Cardiac fibroblast (primary cell): ENCODE results near the gene MAU2.
A peak's percentile ranks its signal among the peaks of the same experiment; 100 is the strongest.

Experiments
- DNase-seq, 2 donors: peaks; one replicate each; pipeline versions ENCODE4 v3.0.0 to v3.0.0-alpha.2; 2010; ENCODE audit warnings: low read depth in 2 of 2
- H3K4me3 ChIP-seq, 2 donors: replicated peaks in 1 of 2; 1 replicate in 1 of 2; 2 replicates in 1 of 2; pipeline ENCODE4 v1.5.1; 2011; ENCODE audit warnings: low read depth in 2 of 2, low read length in 2 of 2, mild to moderate bottlenecking in 2 of 2, moderate library complexity in 1 of 2
- TF ChIP-seq, protein P1 (sequence below): IDR thresholded peaks from one replicate; pipeline ENCODE4 v1.5.1; 2011; ENCODE audit warnings: low read depth, mild to moderate bottlenecking, low read length, inconsistent platforms

The MAU2 gene, protein sequence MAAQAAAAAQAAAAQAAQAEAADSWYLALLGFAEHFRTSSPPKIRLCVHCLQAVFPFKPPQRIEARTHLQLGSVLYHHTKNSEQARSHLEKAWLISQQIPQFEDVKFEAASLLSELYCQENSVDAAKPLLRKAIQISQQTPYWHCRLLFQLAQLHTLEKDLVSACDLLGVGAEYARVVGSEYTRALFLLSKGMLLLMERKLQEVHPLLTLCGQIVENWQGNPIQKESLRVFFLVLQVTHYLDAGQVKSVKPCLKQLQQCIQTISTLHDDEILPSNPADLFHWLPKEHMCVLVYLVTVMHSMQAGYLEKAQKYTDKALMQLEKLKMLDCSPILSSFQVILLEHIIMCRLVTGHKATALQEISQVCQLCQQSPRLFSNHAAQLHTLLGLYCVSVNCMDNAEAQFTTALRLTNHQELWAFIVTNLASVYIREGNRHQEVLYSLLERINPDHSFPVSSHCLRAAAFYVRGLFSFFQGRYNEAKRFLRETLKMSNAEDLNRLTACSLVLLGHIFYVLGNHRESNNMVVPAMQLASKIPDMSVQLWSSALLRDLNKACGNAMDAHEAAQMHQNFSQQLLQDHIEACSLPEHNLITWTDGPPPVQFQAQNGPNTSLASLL

DNA sequence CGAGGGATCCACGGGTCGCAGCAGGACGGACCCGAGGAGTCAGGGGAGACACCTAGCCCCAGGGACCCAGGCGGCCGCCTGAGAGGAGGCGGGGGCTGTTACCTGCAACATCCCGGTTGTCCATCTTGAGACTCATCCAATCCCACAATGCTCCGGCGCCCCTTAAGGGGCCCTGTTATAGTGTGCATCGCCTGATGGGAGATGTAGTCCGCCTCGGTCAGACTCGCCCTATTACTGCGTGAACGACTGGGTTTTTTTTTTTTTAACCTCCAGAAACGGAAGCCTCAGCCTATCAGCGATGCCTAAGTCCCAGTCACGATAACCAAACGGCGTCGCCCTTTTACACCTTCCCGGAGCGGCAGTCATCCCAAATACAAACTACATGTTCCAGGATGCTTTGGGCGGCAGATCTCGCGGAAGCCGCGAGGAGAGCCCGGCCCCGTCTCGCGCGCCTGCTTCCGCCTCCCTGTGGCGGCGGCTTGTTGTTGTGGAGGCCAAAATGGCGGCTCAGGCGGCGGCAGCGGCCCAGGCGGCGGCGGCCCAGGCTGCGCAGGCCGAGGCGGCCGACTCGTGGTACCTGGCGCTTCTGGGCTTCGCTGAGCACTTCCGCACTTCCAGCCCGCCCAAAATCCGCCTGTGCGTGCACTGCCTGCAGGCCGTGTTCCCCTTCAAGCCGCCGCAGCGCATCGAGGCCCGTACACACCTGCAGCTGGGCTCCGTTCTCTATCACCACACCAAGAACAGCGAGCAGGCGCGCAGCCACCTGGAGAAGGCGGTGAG, at the start of gene MAU2, which contains the start of gene SUGP1:
TSS of gene MAU2 (plus strand) at position 469 of the 780 bp plus-strand sequence. CDS start at position 500, 31 bp downstream.
TSS of gene SUGP1 (minus strand) at position 149 of the 780 bp plus-strand sequence. CDS start at position 136, 13 bp downstream.
- peak; percentile 94 for DNase-seq
- peak within 1 kb of the TSS; percentile 81 to 100 for H3K4me3 ChIP-seq
- TF ChIP-seq, protein P1, sequence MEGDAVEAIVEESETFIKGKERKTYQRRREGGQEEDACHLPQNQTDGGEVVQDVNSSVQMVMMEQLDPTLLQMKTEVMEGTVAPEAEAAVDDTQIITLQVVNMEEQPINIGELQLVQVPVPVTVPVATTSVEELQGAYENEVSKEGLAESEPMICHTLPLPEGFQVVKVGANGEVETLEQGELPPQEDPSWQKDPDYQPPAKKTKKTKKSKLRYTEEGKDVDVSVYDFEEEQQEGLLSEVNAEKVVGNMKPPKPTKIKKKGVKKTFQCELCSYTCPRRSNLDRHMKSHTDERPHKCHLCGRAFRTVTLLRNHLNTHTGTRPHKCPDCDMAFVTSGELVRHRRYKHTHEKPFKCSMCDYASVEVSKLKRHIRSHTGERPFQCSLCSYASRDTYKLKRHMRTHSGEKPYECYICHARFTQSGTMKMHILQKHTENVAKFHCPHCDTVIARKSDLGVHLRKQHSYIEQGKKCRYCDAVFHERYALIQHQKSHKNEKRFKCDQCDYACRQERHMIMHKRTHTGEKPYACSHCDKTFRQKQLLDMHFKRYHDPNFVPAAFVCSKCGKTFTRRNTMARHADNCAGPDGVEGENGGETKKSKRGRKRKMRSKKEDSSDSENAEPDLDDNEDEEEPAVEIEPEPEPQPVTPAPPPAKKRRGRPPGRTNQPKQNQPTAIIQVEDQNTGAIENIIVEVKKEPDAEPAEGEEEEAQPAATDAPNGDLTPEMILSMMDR, result peak; percentile 34

DNA sequence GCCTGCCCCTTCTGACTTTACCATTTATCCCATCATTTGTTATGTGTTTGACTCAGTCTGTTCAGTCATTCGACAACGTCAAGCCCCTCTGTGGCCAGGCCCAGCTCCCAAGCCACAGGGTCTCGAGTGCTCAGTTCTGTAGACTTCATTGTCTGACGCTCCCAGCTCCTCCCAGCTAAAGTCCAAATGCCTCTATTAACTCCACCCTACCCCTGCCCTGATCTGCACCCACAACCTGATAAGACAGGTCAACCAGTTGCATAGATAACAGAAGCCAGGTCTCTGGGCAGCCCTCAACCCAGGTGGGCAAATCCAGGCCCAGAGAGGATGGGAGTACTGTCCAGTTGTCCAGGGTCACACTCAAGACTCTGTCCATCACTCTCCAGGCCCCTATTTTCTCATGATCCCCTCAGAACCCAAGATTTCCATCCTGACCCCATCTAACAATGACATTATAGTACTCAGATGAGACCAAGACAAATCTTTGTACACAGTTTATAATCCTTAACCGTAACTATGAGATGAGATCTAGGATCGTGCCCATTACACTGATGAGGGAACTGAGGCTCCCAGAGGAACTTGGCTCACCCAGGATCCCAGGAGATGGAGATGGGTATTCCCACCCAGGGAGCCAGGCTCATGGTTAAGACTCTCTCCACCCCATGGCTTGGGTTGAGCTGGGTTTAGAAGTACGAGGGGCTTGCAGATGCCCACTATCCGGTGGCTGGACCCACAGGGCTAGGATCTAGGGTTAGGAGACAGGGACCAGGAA, 48.6 kb upstream of the MAU2 start:
- TF ChIP-seq, protein P1, result no peak
- no peak overlapping the region for H3K4me3 ChIP-seq
- DNase-seq, result no peak

DNA sequence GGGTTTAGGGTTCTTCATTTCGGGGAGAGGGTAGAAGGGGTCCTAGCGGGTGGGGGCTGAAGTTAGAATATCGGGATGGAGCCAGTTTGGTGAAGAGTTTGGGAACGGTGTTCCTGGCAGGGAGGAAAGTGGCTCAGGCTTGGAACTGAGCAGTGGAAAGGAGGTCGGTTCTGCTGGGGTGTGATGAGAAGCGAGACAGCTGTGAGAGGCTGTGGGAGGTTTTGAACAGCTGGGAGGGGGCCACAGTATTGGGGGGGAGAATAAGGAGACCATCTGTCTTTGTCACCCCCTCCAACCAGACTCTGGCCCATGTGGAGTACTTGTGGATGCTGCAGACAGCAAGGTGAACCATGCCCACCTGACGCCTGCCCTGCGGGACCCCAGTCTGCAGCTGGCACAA, 46.5 kb upstream of the MAU2 start:
- TF ChIP-seq, protein P1, result no peak
- no peak overlapping the region for H3K4me3 ChIP-seq
- DNase-seq, result no peak

DNA sequence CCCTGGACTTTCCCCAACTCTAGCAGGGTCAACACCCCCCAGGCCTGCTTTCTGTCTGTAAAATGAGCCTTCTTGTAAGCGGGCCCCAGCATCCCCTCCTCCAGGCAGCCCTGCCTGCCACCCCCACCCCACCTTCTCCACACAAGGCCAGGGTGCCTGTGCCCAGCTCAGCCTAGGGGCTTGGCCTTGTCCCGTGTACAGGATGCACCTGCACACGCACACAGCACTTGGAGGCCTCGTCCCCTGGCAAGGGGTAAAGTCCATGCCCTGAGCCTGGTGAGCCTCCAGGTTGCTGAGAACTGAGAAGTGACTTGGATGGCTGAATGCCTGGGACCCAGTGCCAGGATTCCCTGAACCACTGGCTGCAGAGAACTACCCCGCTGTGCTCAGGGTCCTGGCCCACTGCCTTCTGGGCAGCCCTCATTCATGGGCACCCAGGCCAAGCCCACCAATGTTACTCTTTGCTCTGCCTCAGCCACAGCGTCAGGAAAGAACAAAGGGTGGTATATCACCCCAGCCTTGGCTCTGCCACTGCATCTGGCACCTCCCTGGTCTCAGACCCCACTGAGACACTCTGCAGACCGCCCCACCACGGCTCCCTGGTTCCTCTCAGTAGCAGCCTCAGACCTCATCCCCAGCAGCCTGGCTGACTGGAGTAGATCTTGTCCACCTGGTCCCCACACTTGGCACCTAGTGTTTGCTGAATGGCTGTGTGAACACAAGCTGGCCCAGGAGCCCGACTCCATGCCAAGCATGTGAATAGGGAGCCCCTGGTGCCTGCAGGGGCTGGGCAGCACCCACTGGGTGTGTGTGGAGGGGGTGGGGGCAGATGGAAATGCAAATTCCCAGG, 45.7 kb upstream of the MAU2 start:
- no peak for DNase-seq
- no peak overlapping the region for H3K4me3 ChIP-seq
- TF ChIP-seq, protein P1, result no peak

DNA sequence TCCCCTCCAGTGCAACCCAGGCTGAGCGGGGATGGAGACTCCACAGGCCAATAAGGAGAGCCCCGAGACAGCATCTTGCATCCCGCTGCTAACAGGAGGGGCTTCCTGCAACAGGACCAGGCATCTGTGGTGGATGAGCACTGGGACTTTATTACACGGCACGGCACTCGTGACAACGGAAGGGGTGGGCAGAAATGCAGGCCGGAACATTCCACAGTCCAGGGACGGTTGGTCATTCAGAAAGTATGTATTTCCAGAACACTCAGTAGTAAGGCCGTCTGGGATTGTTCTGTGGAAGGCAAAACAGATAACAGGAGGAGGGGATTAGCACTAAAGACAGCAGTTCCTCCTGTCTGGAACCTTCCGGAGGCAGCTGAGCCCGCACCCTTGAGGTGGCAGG, 44.2 kb upstream of the MAU2 start:
- H3K4me3 ChIP-seq, result no peak overlapping the region
- DNase-seq, result peak; percentile 80 to 85
- TF ChIP-seq, protein P1, result no peak
